Activated CD8-positive, alpha-beta memory T cell treated with anti-CD3 and anti-CD28 coated beads for 24 hours (primary cell): ENCODE measurements around the gene MCL1.

Experiments used
- DNase-seq: peaks from one replicate; pipeline ENCODE4 v3.0.0-alpha.2; 2020

Gene MCL1

GRCh38 chr1:150536836-150537731 lies 42.3 kb downstream of the MCL1 start:
- DNase-seq, result no peak

DNA sequence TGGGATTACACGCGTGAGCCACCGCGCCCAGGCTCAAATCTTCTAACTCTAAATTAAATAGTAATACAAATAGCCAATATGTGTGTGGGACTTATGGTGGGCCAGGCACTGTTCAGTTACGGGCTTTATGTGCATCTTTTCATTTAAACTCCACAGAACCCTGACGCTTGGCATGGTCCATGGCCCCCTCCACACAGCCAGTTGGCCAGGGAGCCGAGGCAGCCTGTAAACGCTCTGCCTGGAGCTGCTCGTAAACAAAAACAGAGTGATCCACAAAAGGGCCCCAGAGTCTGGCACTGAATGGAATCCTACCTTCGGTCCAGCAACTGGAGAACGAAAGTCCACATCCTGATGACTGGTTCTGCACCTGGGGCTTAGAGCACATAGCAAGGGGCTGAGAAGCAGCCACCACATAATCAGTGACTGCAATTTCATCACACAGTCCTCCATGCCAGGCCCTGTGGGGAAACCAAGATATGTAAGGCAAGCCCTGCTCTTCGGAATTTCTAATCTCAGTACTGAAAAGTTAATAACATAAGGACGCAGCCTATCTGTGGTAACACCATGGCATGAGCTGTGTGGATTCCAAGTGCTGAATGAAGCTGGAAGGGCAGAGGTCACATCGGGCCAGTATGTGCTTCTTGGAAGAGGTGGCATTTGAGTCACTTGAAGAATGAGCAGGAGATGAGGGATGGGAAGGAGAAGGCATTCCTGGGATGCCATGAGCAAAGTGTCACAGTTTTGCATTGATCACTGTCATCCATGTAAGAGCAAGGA lies 43.7 kb downstream of the MCL1 start:
- no peak for DNase-seq

- DNase-seq, result no peak
Observed at GRCh38 chr1:150534002-150534401, 45.4 kb downstream of the MCL1 start.

GRCh38 chr1:150532860-150533259 lies 46.5 kb downstream of the MCL1 start:
- DNase-seq, result no peak

GRCh38 chr1:150530491-150531159 lies 48.8 kb downstream of the MCL1 start:
- no peak for DNase-seq

- DNase-seq, result no peak
Observed at GRCh38 chr1:150529017-150529416, 50.4 kb downstream of the MCL1 start.

- DNase-seq, result no peak
Observed at GRCh38 chr1:150528196-150528595, 51.2 kb downstream of the MCL1 start.

DNA sequence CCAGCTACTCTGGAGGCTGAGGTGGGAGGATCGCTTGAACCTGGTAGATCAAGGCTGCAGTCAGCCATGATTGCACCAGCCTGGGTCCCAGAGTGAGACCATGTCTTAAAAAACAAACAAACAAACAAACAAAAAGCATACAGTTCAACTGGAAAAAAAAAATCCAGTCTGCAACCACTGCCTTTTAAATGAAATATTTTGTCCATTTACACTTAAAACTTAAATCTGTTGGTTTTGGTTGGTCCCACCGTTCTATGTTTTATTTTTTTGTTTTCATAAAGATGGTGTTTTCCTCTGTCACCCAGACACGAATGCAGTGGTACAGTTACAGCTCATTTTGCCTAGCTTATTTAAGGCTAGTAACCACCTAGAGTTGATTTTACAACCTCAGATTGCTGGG lies 54.1 kb downstream of the MCL1 start:
- DNase-seq, result no peak
